ENCODE results near the gene MED8. TPM values are rescaled to one million over a fixed set of nuclear protein-coding genes. Genes with fewer than 3 reads are reported as not detected.

Gene MED8
- polyA plus RNA-seq, 2 of the 4 experiments (the other 2 are of a cell fraction) = 21.8 to 33.9 TPM

DNA sequence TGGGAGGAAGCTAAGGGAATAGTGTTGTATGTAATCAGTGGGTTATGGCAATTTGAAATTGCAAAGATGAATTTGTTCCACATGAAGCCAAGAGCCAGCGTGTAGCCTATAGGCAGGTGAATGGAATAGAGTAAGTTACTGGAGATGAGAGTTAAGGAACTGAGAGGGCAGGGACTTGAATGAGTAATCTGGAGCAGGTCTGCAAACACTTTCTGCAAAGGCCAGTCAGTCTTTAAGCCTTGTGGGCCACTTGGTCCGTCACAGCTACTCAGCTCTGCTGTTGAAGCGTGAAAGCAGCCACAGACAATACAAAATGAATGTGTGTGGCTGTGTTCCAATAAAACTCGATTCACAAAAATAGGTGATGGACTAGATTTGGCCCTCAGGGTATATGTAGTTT is 29.3 kb upstream of the MED8 start (continued):
- TF ChIP-seq, protein P1, sequence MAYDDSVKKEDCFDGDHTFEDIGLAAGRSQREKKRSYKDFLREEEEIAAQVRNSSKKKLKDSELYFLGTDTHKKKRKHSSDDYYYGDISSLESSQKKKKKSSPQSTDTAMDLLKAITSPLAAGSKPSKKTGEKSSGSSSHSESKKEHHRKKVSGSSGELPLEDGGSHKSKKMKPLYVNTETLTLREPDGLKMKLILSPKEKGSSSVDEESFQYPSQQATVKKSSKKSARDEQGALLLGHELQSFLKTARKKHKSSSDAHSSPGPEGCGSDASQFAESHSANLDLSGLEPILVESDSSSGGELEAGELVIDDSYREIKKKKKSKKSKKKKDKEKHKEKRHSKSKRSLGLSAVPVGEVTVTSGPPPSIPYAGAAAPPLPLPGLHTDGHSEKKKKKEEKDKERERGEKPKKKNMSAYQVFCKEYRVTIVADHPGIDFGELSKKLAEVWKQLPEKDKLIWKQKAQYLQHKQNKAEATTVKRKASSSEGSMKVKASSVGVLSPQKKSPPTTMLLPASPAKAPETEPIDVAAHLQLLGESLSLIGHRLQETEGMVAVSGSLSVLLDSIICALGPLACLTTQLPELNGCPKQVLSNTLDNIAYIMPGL (CRISPR knock-in tag; IDR thresholded peaks at IDR 0.05; ENCODE audit: borderline replicate concordance) = no peak
- TF ChIP-seq HOXA7 (CRISPR knock-in tag; IDR thresholded peaks at IDR 0.05) = no peak
- TF ChIP-seq, protein P2, sequence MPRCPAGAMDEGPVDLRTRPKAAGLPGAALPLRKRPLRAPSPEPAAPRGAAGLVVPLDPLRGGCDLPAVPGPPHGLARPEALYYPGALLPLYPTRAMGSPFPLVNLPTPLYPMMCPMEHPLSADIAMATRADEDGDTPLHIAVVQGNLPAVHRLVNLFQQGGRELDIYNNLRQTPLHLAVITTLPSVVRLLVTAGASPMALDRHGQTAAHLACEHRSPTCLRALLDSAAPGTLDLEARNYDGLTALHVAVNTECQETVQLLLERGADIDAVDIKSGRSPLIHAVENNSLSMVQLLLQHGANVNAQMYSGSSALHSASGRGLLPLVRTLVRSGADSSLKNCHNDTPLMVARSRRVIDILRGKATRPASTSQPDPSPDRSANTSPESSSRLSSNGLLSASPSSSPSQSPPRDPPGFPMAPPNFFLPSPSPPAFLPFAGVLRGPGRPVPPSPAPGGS (IDR thresholded peaks at IDR 0.05) = no peak
- TF ChIP-seq RARB (CRISPR knock-in tag; IDR thresholded peaks at IDR 0.05) = no peak

DNA sequence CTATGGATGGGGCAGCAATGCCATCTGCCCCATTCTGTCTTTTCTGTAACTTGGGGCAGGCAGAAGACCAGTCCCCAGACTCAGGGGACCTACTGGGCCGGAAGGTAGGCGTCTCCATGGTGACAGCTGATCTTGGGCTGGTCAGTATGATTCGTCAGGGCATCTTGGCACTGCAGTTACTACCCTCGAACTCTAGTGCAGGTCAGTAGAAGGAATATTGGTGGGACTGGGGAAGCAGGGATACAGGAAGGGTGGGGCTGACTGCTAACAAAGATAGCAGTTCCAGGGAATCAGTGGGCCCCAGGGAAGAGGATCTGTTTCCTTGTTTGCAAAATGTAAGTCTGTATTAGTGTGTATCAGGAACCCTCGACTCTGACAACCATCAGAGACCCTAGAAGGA is 26.3 kb upstream of the MED8 start:
- 92% methylated on average over 5 of the region's 5 CpGs for WGBS (ENCODE audit: missing lambda C conversion rate)
- CTCF ChIA-PET = interaction anchor here (1.1 to 3.0 kb wide), 5 partner anchors 9 to 189 kb away, joined by 3 to 21 read pairs (median 3); partner anchors contain the start of gene CDC20
- no peak for FAIRE-seq

DNA sequence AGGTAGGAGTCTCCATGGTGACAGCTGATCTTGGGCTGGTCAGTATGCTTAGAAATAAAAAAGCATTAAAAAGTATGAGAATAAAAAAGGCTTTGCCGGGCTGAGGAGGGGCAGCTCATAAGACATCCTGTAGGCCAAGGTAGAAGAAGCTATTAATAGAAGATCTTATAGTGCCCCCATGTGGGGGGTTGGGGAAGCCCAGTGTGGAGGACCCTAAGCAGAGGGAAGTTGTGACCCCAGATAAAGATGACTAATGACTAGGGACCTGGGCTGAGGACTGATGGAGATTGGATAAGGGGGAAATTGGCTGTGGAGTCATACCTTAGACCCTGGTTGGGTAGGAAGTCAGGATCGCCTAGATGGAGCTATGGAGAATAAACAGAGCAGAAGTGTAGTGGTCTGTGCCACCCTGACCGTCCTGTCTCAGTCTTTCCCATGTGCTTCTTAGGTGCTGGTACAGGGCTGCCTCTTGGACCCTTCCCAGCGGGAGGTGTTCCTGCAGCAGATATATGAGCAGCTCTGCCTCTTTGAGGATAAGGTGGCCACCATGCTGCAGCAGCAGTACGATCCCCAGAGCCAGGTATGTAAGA is 25.1 kb upstream of the MED8 start:
- Histone ChIP-seq H3K4me1 (no peaks in the 10 kb centered on the region), H3K4me3 (no peak overlapping the region), H3K27ac (no peak overlapping the region), H3K9me3 (no peaks in the 10 kb centered on the region), H3K4me2 (no peak overlapping the region)
- POLR2A ChIA-PET = interaction anchor here (0.8 to 1.2 kb wide), 4 partner anchors 25 to 188 kb away, joined by 3 to 5 read pairs (median 3); partner anchors contain the start of gene CDC20
- peak; percentile 93 to 97 for ATAC-seq
- WGBS (ENCODE audit: missing lambda C conversion rate) = 79% methylated on average over 5 of the region's 5 CpGs
- CTCF ChIA-PET = interaction anchor here (0.6 to 3.0 kb wide), 25 partner anchors 10 to 210 kb away, joined by 3 to 21 read pairs (median 3); partner anchors contain the start of genes CDC20 and HYI
- TF ChIP-seq KDM5A (IDR thresholded peaks at IDR 0.05) (no peak), ZSCAN20 (CRISPR knock-in tag; IDR thresholded peaks at IDR 0.05) (no peak), JUNB (IDR thresholded peaks at IDR 0.05) (no peak), SMC3 (IDR thresholded peaks at IDR 0.05) (peak; percentile 57), RAD21 (conservative IDR thresholded peaks at IDR 0.05 in 1 of 2, IDR thresholded peaks at IDR 0.05 in 1 of 2) (peak; percentile 64)
- TF ChIP-seq, protein P3, sequence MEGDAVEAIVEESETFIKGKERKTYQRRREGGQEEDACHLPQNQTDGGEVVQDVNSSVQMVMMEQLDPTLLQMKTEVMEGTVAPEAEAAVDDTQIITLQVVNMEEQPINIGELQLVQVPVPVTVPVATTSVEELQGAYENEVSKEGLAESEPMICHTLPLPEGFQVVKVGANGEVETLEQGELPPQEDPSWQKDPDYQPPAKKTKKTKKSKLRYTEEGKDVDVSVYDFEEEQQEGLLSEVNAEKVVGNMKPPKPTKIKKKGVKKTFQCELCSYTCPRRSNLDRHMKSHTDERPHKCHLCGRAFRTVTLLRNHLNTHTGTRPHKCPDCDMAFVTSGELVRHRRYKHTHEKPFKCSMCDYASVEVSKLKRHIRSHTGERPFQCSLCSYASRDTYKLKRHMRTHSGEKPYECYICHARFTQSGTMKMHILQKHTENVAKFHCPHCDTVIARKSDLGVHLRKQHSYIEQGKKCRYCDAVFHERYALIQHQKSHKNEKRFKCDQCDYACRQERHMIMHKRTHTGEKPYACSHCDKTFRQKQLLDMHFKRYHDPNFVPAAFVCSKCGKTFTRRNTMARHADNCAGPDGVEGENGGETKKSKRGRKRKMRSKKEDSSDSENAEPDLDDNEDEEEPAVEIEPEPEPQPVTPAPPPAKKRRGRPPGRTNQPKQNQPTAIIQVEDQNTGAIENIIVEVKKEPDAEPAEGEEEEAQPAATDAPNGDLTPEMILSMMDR (IDR thresholded peaks at IDR 0.05) = peak; percentile 51
- TF ChIP-seq, protein P4, sequence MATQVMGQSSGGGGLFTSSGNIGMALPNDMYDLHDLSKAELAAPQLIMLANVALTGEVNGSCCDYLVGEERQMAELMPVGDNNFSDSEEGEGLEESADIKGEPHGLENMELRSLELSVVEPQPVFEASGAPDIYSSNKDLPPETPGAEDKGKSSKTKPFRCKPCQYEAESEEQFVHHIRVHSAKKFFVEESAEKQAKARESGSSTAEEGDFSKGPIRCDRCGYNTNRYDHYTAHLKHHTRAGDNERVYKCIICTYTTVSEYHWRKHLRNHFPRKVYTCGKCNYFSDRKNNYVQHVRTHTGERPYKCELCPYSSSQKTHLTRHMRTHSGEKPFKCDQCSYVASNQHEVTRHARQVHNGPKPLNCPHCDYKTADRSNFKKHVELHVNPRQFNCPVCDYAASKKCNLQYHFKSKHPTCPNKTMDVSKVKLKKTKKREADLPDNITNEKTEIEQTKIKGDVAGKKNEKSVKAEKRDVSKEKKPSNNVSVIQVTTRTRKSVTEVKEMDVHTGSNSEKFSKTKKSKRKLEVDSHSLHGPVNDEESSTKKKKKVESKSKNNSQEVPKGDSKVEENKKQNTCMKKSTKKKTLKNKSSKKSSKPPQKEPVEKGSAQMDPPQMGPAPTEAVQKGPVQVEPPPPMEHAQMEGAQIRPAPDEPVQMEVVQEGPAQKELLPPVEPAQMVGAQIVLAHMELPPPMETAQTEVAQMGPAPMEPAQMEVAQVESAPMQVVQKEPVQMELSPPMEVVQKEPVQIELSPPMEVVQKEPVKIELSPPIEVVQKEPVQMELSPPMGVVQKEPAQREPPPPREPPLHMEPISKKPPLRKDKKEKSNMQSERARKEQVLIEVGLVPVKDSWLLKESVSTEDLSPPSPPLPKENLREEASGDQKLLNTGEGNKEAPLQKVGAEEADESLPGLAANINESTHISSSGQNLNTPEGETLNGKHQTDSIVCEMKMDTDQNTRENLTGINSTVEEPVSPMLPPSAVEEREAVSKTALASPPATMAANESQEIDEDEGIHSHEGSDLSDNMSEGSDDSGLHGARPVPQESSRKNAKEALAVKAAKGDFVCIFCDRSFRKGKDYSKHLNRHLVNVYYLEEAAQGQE (IDR thresholded peaks at IDR 0.05) = no peak
- peak; percentile 32 to 56 for DNase-seq (ENCODE audit: low read depth in 1 of 2, low spot score in 1 of 2)
- no peak for FAIRE-seq

More for the DNA sequence above, 26.3 kb upstream of the MED8 start:
- no peaks in the 10 kb centered on the region for H3K4me1 ChIP-seq
- TF ChIP-seq ZFP36 (IDR thresholded peaks at IDR 0.05; ENCODE audit: borderline replicate concordance, partially characterized antibody) (no peak), FOSL2 (IDR thresholded peaks at IDR 0.05) (no peak), FOSL2 (CRISPR knock-in tag; IDR thresholded peaks at IDR 0.05) (no peak), POLR2AphosphoS2 (conservative IDR thresholded peaks at IDR 0.05; ENCODE audit: low read length) (no peak), TFCP2L1 (CRISPR knock-in tag; IDR thresholded peaks at IDR 0.05) (no peak), RARB (CRISPR knock-in tag; IDR thresholded peaks at IDR 0.05) (no peak), RAD21 (conservative IDR thresholded peaks at IDR 0.05 in 1 of 2, IDR thresholded peaks at IDR 0.05 in 1 of 2) (no peak), CBX2 (IDR thresholded peaks at IDR 0.05; ENCODE audit: borderline replicate concordance, low read depth) (no peak), ZNF302 (CRISPR knock-in tag; IDR thresholded peaks at IDR 0.05) (no peak), KDM5A (IDR thresholded peaks at IDR 0.05) (no peak)
- TF ChIP-seq, protein P5, sequence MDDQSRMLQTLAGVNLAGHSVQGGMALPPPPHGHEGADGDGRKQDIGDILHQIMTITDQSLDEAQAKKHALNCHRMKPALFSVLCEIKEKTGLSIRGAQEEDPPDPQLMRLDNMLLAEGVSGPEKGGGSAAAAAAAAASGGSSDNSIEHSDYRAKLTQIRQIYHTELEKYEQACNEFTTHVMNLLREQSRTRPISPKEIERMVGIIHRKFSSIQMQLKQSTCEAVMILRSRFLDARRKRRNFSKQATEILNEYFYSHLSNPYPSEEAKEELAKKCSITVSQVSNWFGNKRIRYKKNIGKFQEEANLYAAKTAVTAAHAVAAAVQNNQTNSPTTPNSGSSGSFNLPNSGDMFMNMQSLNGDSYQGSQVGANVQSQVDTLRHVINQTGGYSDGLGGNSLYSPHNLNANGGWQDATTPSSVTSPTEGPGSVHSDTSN (IDR thresholded peaks at IDR 0.05) = no peak
- TF ChIP-seq, protein P4 (IDR thresholded peaks at IDR 0.05) = no peak
- H3K9me3 ChIP-seq = no peaks in the 10 kb centered on the region
- H3K4me3 ChIP-seq = no peak overlapping the region
- H3K4me2 ChIP-seq = no peak overlapping the region
- H3K27ac ChIP-seq = no peak overlapping the region
- POLR2A ChIA-PET = no interaction called here
- DNase-seq (ENCODE audit: low read depth in 1 of 2, low spot score in 1 of 2) (no peak), ATAC-seq (no peak)
